Measurements from ENCODE around the gene RBM25.
A peak's percentile ranks its signal among the peaks of the same experiment; 100 is the strongest.
"Not testable (repeated sequence)": the region's sequence is repeated elsewhere in the genome, so short reads cannot be mapped to it uniquely, and the experiment has no call there.

The RBM25 gene

DNA sequence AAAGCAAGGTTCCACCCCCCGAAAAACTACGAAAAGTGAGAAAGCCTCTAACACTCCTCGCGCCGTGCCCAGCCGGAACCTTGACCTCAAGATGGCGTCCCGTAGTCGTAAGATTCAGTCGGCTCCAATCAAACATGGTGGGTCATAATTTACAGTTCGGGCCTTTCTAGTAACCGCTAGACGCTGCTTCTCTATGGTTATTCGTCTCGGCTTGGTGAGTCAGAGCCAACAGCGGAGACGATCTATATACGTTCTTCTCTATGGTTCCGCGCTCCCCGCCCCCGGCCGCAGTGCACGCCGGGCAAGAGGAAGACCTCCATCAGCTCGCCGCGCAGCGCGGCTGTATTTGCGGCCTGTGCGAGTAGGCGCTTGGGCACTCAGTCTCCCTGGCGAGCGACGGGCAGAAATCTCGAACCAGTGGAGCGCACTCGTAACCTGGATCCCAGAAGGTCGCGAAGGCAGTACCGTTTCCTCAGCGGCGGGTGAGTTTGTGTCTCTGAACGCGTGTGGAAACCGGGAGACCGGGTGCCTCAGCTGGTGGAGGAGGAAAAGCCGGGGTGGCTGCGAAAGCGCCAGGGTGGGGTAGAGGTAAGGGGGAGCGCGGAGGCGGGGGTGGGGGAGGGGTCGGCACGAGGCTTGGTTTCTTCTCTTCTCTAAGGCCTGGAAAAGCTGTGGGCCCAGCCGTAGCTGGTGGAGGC lies at the start of gene RBM25:
RBM25 (plus strand) TSS at position 311 of the 698 bp plus-strand sequence. CDS start 13,108 bp downstream, outside the sequence.
- peak; percentile 97 for DNase-seq (ENCODE audit: low spot score)

DNA sequence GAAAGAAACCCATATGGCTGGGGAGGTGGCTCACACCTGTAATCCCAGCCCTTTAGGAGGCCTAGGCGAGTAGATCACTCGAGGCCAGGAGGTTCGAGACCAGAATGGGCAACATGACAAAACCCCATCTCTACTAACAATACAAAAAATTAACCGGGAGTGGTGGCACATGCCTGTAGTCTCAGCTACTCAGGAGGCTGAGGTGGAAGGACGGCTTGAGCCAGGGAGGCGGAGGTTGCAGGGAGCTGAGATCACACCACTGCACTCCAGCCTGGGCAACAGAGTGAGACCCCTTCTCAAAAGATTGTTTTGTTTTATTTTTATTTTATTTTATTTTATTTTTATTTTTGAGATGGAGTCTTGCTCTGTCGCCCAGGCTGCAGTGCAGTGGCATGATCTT lies 47.1 kb upstream of the RBM25 start:
- DNase-seq (ENCODE audit: low spot score), result not testable (repeated sequence)

DNA sequence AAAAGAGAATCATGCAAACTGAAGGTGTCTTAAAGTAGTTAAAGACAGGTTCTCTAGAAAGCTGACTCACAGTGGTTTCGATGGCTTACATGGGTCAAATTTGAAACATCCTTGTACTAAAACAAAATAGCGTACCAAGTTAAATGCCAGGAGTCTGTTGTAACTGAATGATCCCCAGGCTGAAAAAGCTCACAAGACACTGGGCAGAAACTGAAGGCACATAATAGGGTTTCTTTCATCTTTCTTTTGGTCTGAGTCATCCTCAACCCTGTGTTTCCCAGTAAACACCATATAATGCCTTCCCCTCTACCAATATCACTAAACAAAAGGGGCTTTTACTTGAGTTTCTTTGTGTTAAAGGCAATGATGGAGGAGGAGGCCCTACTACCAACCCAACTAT lies 44.2 kb upstream of the RBM25 start:
- DNase-seq (ENCODE audit: low spot score), result peak; percentile 81

DNA sequence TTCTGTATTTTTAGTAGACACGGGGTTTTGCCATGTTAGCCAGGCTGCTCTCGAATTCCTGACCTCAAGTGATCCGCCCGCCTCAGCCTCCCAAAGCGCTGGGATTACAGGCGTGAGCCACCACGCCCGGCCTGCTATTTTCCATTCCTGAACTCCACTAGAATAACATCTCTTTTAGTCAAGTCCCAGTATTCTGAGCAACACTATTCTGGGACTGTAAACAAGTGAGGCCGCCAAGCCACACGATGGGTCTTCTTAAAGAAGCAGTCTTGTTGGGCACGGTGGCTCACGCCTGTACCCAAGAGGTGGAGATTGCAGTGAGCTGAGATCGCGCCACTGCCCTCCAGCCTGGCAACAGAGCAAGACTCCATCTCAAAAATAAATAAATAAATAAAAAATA lies 42.8 kb upstream of the RBM25 start:
- DNase-seq (ENCODE audit: low spot score), result not testable (repeated sequence)

- not testable (repeated sequence) for DNase-seq (ENCODE audit: low spot score)
These were observed 42.3 kb upstream of the RBM25 start for GRCh38 chr14:73016011-73016410.

GRCh38 chr14:73022051-73022450 lies 36.3 kb upstream of the RBM25 start:
- no peak for DNase-seq (ENCODE audit: low spot score)

GRCh38 chr14:73025544-73025943 lies 32.8 kb upstream of the RBM25 start:
- no peak for DNase-seq (ENCODE audit: low spot score)

- no peak for DNase-seq (ENCODE audit: low spot score)
These were observed 32.0 kb upstream of the RBM25 start for GRCh38 chr14:73026243-73026844.

DNA sequence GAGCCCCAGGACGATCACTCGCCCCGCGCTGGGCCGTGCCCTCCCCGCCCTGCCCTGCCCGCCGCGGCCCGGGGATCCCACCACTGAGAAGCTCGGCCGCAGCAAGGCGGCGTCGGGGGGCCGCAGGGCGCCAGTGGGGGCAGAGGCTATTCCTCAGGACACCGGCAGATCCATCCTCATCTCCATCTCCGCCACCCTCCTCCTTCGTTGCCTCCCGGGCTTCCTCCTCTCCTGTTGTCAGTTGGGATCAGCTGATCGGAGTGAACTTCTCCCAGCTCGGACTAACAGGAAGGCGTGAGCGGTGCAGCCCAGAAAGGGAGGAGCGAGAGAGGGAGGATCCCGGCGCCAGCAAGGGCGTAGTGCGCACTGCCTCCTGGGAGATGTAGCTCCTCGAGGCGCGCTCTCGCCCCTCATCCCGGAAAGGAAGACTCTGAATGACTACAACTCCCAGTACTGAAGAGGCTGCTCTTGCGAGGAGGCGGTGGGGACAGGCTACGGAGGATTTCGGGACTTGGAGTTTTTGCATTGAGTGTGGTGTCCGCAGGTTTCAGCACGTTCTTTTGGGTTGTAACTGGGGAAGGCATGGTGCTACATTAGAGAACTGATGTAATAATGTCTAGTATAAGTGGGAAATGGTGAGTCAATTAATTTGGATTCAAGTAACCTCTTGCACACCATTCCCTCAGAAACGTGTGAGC lies 31.3 kb upstream of the RBM25 start, which contains the start of gene ZFYVE1:
ZFYVE1 (minus strand) TSS at position 262 of the 698 bp plus-strand sequence. CDS start 2,598 bp downstream, outside the sequence.
- peak; percentile 97 for DNase-seq (ENCODE audit: low spot score)

DNA sequence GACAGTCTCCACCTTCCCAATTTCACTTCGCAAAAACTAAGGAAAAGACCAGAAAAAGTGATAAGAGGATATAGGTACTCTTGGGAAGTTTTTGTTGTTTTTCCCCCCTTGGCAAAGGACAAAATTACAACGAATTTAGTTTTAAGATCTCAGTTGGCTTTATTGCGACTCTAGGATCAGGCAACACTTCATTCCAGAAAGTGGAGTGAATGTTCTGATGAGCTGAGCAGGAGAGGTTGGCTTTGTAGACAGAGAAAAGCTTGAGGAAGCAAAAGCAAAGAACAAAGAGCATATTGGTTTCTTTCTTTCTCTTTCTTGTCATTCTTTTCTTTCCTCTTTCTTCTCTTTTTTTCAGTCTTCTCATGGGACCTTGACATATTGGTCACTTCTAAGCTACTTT lies 30.8 kb upstream of the RBM25 start:
- DNase-seq (ENCODE audit: low spot score), result no peak

GRCh38 chr14:73027984-73028383 lies 30.4 kb upstream of the RBM25 start:
- DNase-seq (ENCODE audit: low spot score), result no peak

- DNase-seq (ENCODE audit: low spot score), result not testable (repeated sequence)
These were observed 21.5 kb upstream of the RBM25 start for GRCh38 chr14:73036706-73037450.

- no peak for DNase-seq (ENCODE audit: low spot score)
These were observed 10.5 kb upstream of the RBM25 start for GRCh38 chr14:73047808-73048207.

- no peak for DNase-seq (ENCODE audit: low spot score)
These were observed 8.9 kb upstream of the RBM25 start for GRCh38 chr14:73049428-73049827.

- DNase-seq (ENCODE audit: low spot score), result no peak
These were observed 3.1 kb upstream of the RBM25 start for GRCh38 chr14:73055251-73055650.

- no peak for DNase-seq (ENCODE audit: low spot score)
These were observed 450 bp upstream of the RBM25 start for GRCh38 chr14:73057944-73058223.

GRCh38 chr14:73058922-73059673 lies 764 bp downstream of the RBM25 start:
- peak; percentile 17 for DNase-seq (ENCODE audit: low spot score)

DNA sequence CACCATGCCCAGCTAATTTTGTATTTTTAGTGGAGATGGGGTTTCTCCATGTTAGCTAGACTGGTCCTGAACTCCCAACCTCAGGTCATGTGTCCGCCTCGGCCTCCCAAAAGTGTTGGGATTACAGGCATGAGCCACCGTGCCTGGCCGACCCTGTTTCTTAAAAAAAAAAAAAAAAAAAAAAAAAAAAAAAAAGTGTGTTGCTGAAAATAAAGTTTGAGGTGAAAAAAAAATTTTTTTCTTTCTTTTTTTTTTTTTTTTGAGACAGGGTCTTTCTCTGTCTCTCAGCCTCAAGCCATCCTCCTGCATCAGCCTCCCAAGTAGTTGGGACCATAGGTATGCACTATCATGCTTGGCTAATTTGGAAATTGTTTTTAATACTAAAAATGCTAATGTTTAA lies 11.3 kb downstream of the RBM25 start:
- no peak for DNase-seq (ENCODE audit: low spot score)

- DNase-seq (ENCODE audit: low spot score), result no peak
These were observed 32.7 kb downstream of the RBM25 start for GRCh38 chr14:73091044-73091443.

- no peak for DNase-seq (ENCODE audit: low spot score)
These were observed 39.1 kb downstream of the RBM25 start for GRCh38 chr14:73097421-73097820.

DNA sequence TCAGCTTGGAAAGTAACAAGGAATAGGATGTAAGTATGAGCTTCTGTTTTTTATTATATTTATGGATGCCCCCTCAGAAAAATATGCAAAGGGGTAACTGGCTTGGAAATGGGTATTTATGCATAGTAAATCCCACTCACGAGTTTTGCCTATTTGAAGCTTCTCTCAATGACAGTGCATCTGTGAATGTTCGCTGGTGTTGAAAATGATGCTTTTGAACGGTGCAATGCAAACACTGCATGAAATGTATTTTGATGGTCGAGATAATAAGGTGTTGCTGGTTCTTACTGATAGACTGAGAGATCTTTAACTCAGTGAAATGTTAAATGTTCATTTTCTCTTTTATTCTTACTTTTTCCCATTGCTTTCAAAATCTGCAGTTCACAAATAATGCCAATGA lies 42.0 kb downstream of the RBM25 start:
- no peak for DNase-seq (ENCODE audit: low spot score)

Measured in activated CD4-positive, alpha-beta T cell treated with anti-CD3 and anti-CD28 coated beads, Interleukin-2, Interleukin-4, amounts not matched to agents 100 ng/mL and 50 ng/mL, durations not matched to agents 16 hours and 8 hours (primary cell).